ENCODE data around the gene MSX1. TPM values are rescaled to one million over a fixed set of nuclear protein-coding genes. Genes with fewer than 3 reads are reported as not detected.

Gene MSX1
- total and polyA plus RNA-seq, 2 of the 8 experiments (the other 6 are each of a cell fraction or from before 2014, with no cell fraction given) = 0.47 TPM; not detected in 1

DNA sequence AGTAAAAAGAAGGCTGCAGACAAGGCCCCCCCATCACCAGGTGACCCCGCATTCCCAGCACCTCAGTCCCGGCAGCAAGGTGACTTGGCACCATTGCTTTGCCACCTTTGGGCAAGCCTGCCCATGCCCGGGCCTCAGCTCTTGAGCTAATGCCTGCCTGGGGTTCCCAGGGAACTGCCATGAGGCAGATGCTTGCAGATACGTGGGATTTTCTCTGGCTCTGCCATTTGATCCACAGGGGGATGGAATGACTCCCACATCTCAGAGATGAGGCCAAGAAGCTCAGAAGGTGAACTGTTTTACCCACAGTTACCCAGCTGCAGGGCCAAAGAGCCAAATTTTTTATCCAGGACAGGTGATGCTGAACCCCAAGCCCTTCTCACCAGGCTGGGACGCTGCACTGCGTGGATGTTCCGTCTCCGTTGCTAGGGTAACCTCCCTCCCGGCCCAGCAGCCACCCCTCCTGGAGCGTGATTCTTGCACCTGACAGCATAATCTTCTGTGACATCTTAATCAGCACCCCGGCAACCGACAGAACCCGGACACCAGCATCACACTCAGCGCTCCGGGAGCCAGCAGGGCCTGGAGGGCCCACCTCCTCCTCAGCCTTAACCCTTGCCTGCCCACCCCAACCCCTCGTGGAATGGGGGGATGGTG is 15.7 kb upstream of the MSX1 start (continued):
- TF ChIP-seq, protein P1, sequence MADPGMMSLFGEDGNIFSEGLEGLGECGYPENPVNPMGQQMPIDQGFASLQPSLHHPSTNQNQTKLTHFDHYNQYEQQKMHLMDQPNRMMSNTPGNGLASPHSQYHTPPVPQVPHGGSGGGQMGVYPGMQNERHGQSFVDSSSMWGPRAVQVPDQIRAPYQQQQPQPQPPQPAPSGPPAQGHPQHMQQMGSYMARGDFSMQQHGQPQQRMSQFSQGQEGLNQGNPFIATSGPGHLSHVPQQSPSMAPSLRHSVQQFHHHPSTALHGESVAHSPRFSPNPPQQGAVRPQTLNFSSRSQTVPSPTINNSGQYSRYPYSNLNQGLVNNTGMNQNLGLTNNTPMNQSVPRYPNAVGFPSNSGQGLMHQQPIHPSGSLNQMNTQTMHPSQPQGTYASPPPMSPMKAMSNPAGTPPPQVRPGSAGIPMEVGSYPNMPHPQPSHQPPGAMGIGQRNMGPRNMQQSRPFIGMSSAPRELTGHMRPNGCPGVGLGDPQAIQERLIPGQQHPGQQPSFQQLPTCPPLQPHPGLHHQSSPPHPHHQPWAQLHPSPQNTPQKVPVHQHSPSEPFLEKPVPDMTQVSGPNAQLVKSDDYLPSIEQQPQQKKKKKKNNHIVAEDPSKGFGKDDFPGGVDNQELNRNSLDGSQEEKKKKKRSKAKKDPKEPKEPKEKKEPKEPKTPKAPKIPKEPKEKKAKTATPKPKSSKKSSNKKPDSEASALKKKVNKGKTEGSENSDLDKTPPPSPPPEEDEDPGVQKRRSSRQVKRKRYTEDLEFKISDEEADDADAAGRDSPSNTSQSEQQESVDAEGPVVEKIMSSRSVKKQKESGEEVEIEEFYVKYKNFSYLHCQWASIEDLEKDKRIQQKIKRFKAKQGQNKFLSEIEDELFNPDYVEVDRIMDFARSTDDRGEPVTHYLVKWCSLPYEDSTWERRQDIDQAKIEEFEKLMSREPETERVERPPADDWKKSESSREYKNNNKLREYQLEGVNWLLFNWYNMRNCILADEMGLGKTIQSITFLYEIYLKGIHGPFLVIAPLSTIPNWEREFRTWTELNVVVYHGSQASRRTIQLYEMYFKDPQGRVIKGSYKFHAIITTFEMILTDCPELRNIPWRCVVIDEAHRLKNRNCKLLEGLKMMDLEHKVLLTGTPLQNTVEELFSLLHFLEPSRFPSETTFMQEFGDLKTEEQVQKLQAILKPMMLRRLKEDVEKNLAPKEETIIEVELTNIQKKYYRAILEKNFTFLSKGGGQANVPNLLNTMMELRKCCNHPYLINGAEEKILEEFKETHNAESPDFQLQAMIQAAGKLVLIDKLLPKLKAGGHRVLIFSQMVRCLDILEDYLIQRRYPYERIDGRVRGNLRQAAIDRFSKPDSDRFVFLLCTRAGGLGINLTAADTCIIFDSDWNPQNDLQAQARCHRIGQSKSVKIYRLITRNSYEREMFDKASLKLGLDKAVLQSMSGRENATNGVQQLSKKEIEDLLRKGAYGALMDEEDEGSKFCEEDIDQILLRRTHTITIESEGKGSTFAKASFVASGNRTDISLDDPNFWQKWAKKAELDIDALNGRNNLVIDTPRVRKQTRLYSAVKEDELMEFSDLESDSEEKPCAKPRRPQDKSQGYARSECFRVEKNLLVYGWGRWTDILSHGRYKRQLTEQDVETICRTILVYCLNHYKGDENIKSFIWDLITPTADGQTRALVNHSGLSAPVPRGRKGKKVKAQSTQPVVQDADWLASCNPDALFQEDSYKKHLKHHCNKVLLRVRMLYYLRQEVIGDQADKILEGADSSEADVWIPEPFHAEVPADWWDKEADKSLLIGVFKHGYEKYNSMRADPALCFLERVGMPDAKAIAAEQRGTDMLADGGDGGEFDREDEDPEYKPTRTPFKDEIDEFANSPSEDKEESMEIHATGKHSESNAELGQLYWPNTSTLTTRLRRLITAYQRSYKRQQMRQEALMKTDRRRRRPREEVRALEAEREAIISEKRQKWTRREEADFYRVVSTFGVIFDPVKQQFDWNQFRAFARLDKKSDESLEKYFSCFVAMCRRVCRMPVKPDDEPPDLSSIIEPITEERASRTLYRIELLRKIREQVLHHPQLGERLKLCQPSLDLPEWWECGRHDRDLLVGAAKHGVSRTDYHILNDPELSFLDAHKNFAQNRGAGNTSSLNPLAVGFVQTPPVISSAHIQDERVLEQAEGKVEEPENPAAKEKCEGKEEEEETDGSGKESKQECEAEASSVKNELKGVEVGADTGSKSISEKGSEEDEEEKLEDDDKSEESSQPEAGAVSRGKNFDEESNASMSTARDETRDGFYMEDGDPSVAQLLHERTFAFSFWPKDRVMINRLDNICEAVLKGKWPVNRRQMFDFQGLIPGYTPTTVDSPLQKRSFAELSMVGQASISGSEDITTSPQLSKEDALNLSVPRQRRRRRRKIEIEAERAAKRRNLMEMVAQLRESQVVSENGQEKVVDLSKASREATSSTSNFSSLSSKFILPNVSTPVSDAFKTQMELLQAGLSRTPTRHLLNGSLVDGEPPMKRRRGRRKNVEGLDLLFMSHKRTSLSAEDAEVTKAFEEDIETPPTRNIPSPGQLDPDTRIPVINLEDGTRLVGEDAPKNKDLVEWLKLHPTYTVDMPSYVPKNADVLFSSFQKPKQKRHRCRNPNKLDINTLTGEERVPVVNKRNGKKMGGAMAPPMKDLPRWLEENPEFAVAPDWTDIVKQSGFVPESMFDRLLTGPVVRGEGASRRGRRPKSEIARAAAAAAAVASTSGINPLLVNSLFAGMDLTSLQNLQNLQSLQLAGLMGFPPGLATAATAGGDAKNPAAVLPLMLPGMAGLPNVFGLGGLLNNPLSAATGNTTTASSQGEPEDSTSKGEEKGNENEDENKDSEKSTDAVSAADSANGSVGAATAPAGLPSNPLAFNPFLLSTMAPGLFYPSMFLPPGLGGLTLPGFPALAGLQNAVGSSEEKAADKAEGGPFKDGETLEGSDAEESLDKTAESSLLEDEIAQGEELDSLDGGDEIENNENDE (IDR thresholded peaks at IDR 0.05; ENCODE audit: insufficient replicate concordance, low read length) = no peak
- no peak for TF ChIP-seq SIN3A (conservative IDR thresholded peaks at IDR 0.05 in 1 of 2, IDR thresholded peaks at IDR 0.05 in 1 of 2; ENCODE audit: low read depth in 1 of 2, low read length in 2 of 2)
- no peak for TF ChIP-seq CHD2 (IDR thresholded peaks at IDR 0.05; ENCODE audit: low read length)
- TF ChIP-seq SIX5 (IDR thresholded peaks at IDR 0.05; ENCODE audit: low read depth, low read length) = no peak
- no peak for TF ChIP-seq MAX (IDR thresholded peaks at IDR 0.05)
- TF ChIP-seq TCF12 (IDR thresholded peaks at IDR 0.05; ENCODE audit: low read depth, low read length) = no peak
- TF ChIP-seq KDM1A (IDR thresholded peaks at IDR 0.05; ENCODE audit: borderline replicate concordance, low read length) = no peak
- no peak for TF ChIP-seq ASH2L (IDR thresholded peaks at IDR 0.05; ENCODE audit: low read length)
- no peak for TF ChIP-seq BCL11A (IDR thresholded peaks at IDR 0.05; ENCODE audit: low read depth in 2 of 2, low read length in 2 of 2)
- TF ChIP-seq POU5F1 (IDR thresholded peaks at IDR 0.05; ENCODE audit: low read depth, low read length) = no peak
- TF ChIP-seq GABPA (IDR thresholded peaks at IDR 0.05; ENCODE audit: borderline replicate concordance, insufficient read depth, low read length) = no peak
